K562 (cell line): ENCODE measurements around the gene PPP1R12B. TPM values are rescaled to one million over a fixed set of nuclear protein-coding genes. Genes with fewer than 3 reads are reported as not detected.

Source experiments
- ATAC-seq: fragments of 200-7000 bp; cut with Tn5 transposase; 3 replicates; pipeline ENCODE4 v1.9.1; 2020; ENCODE audit warnings: moderate library complexity
- BruUV-seq: library from RNA; stranded (reverse); fragments of 400-500 nt; replicated peaks from 2 replicates; lab custom pipeline; 2021; lab: Mats Ljungman, UMichigan
- CTCF ChIA-PET: fragments of 300-600 bp; formaldehyde crosslinking; extraction: SDS; loops from one replicate; lab custom pipeline; 2021; ENCODE audit warnings: low intra/inter-chr PET ratio; lab: Yijun Ruan, JAX
- POLR2A ChIA-PET: fragments of 300-600, 350-650 bp; sonication (Branson Sonifier 250); formaldehyde crosslinking; extraction: SDS; loops from one replicate; lab custom pipeline; 2021; ENCODE audit warnings: antibody characterized with exemption, inconsistent platforms; lab: Yijun Ruan, JAX
- DNase-seq, 4 experiments: peaks; one replicate each; pipeline versions ENCODE4 v3.0.0 to v3.0.0-alpha.2; 2011 to 2018; ENCODE audit warnings: low spot score in 3 of 4, mixed read lengths in 3 of 4; ENCODE audit errors: extremely low read depth in 1 of 4
- FAIRE-seq: peaks from 2 replicates; lab custom pipeline; 2011; peaks lifted over from hg19 to GRCh38; lab: Jason Lieb, UNC
- H2AFZ ChIP-seq: 2 replicates; pipeline ENCODE4 v1.6.0; 2011; ENCODE audit warnings: low read depth, low read length, control low read depth, inconsistent platforms
- H3K27ac ChIP-seq: fragments of 200-600 bp; 3 replicates; pipeline ENCODE4 v1.8.0; 2011; ENCODE audit warnings: low read depth, mild to moderate bottlenecking, control low read depth, inconsistent platforms, low read length, moderate library complexity, mixed read lengths; ENCODE audit errors: extremely low read depth
- H3K27me3 ChIP-seq, 2 experiments: fragments of 300-600 bp in 1 of 2; 2 replicates in 1 of 2; 3 replicates in 1 of 2; pipeline versions ENCODE4 v1.6.0 to v1.8.0; 2011; ENCODE audit warnings: inconsistent platforms in 2 of 2, low read length in 2 of 2, mild to moderate bottlenecking in 1 of 2, mixed read lengths in 1 of 2, moderate library complexity in 1 of 2; ENCODE audit not compliant: control insufficient read depth in 2 of 2, insufficient read depth in 2 of 2
- H3K36me3 ChIP-seq: fragments of 300-600 bp; 3 replicates; pipeline ENCODE4 v1.8.0; 2011; ENCODE audit warnings: mild to moderate bottlenecking, low read length, inconsistent platforms; ENCODE audit not compliant: control insufficient read depth, insufficient read depth
- H3K4me1 ChIP-seq, 2 experiments: fragments of 200-600 bp in 1 of 2; replicated peaks in 1 of 2; 2 replicates in 1 of 2; 3 replicates in 1 of 2; pipeline versions ENCODE4 v1.5.1 to v1.8.0; 2011; ENCODE audit warnings: inconsistent platforms in 2 of 2, low read length in 2 of 2, mild to moderate bottlenecking in 1 of 2, mixed read lengths in 1 of 2, moderate library complexity in 1 of 2; ENCODE audit not compliant: control insufficient read depth in 2 of 2, insufficient read depth in 2 of 2
- H3K4me2 ChIP-seq: 2 replicates; pipeline ENCODE4 v1.6.1; 2011; ENCODE audit warnings: low read length, control low read depth, inconsistent platforms, mixed read lengths; ENCODE audit not compliant: insufficient read depth
- H3K4me3 ChIP-seq: fragments of 200-600 bp; sonication (generic), shearing (Covaris generic); 2 replicates; pipeline ENCODE4 v1.5.1; 2016; ENCODE audit warnings: control low read depth, inconsistent platforms
- H3K79me2 ChIP-seq: fragments of 200-600 bp; 3 replicates; pipeline ENCODE4 v1.8.0; 2011; ENCODE audit warnings: low read length, inconsistent platforms; ENCODE audit not compliant: control insufficient read depth, insufficient read depth
- H3K9ac ChIP-seq, 2 experiments: 2 replicates each; pipeline versions ENCODE4 v1.6.0 to v1.6.1; 2011; ENCODE audit warnings: low read depth in 2 of 2, low read length in 2 of 2, control low read depth in 1 of 2, inconsistent platforms in 1 of 2, mild to moderate bottlenecking in 1 of 2, mixed read lengths in 1 of 2; ENCODE audit not compliant: insufficient read depth in 1 of 2
- H3K9me1 ChIP-seq: one replicate; pipeline ENCODE4 v1.6.0; 2011; ENCODE audit warnings: inconsistent platforms, mild to moderate bottlenecking, low read length, moderate library complexity; ENCODE audit not compliant: control insufficient read depth, insufficient read depth
- H3K9me3 ChIP-seq: replicated peaks from 2 replicates; pipeline ENCODE4 v1.5.1; 2011; ENCODE audit warnings: low read depth, low read length, inconsistent platforms; ENCODE audit not compliant: control insufficient read depth, insufficient read depth
- H4K20me1 ChIP-seq: replicated peaks from 2 replicates; pipeline ENCODE4 v1.6.1; 2011; ENCODE audit warnings: low read length, inconsistent platforms, mixed read lengths; ENCODE audit not compliant: control insufficient read depth, insufficient read depth
- CBFA2T3 ChIP-seq: fragments of 450-650 bp; IDR thresholded peaks from 2 replicates; pipeline ENCODE4 v1.6.1; 2017
- ZFP36 ChIP-seq: fragments of 150-350 bp; IDR thresholded peaks from 2 replicates; pipeline ENCODE4 v1.6.1; 2018; ENCODE audit warnings: low read length, low read depth; ENCODE audit not compliant: partially characterized antibody
- WGBS: fragments of 100-300 bp; shearing (Covaris generic); methylation state at CpG from one replicate; pipeline ENCODE4 v1.1.6; 2016; ENCODE audit warnings: low coverage, mixed read lengths; ENCODE audit not compliant: insufficient coverage; ENCODE audit errors: missing lambda C conversion rate; 5-methylcytosine and 5-hydroxymethylcytosine counted together
- in situ Hi-C: fragments of 300-500 bp; cut with MboI; formaldehyde crosslinking; loops from 4 replicates; pipeline ENCODE4 v1.15.0; 2018; ENCODE audit warnings: inconsistent platforms, mixed read lengths
- intact Hi-C: fragments of 100-400 bp; cut with micrococcal nuclease; formaldehyde crosslinking; loops from 2 replicates; pipeline ENCODE4 v1.14.2; 2022
- polyA plus RNA-seq, 8 experiments: library from polyadenylated mRNA; depleted of rRNA in 4 of 8; stranded (reverse) in 5 of 8; unstranded in 3 of 8; fragments of >200 nt; fragmentation: Nextera tagmentation in 2 of 8; fragmentation: Illumina TruSeq in 1 of 8; extraction: Ambion mirVana in 2 of 8; extraction: Trizol in 1 of 8; gene quantifications; 2 replicates each; pipeline versions ENCODE4 v1.2.1 to v1.2.3, GENCODE V29; 2011 to 2014; ENCODE audit warnings: inconsistent platforms in 1 of 8, missing spikeins in 1 of 8
- small RNA-seq: library from RNA; depleted of rRNA; stranded (forward); fragments of <200 nt; gene quantifications from one replicate; pipeline ENCODE3, GENCODE V24; 2014
- total RNA-seq, 7 experiments: library from RNA; depleted of rRNA in 6 of 7; stranded (reverse); fragments of >200 nt in 6 of 7; fragmentation: Illumina TruSeq in 2 of 7; extraction: Trizol in 2 of 7; gene quantifications; 2 replicates each; pipeline versions ENCODE4 v1.2.1 to v1.2.3, GENCODE V29; 2011 to 2021; ENCODE audit warnings: low replicate concordance in 1 of 7

The PPP1R12B gene
- total and polyA plus RNA-seq, 9 of the 15 experiments (the other 6 are each of a cell fraction or from before 2014, with no cell fraction given): 0.73 to 16.9 (median 13.6) TPM

DNA sequence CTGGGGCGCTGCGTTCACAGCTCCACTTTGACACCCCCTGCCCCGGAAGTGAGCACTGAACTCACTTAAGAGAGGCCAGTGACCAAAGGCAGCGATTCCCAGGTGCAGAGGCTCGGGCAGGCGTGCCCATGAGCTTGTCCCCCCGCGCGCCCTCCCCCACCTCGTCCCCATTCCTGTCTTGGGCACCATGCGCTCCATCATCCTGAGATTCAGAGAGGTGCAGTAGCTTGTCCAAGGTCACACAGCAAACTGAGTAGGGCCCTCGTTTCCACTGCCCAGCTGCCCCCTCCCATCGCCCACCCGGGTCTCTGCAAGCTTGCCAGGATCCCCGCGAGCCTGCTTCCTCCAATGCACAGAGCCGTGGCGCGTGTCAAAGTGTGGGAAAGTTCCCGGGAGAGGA is 293.7 kb downstream of the PPP1R12B start:
- Histone ChIP-seq H3K9me1 (no peaks in the 10 kb centered on the region), H3K9me3 (no peaks in the 10 kb centered on the region), H2AFZ (no peak overlapping the region), H3K9ac (no peak overlapping the region), H4K20me1 (peaks cover 17% of the 10 kb centered on the region; the same call in 1 of the 2 replicates), H3K4me1 (peaks cover 0 to 27% of the 10 kb centered on the region in 2 experiments; a peak in 2 of 5 replicates), H3K4me2 (no peak overlapping the region), H3K79me2 (no peaks in the 10 kb centered on the region), H3K27ac (no peak overlapping the region), H3K4me3 (no peak overlapping the region), H3K36me3 (no peaks in the 10 kb centered on the region), H3K27me3 (peaks cover 45 to 81% of the 10 kb centered on the region in 2 experiments)
- BruUV-seq: no TSS peak
- FAIRE-seq (no peak), ATAC-seq (no peak), DNase-seq (no peak)
- intact Hi-C loops: no loop called here
- CTCF ChIA-PET: no interaction called here
- in situ Hi-C loops: no loop called here
- TF ChIP-seq CBFA2T3 (no peak), ZFP36 (peak; percentile 37)
- WGBS: 8% methylated on average over 16 of the region's 20 CpGs
- POLR2A ChIA-PET: interaction anchor here (1.0 kb wide), 1 partner anchor 12 kb away, joined by 3 read pairs; no protein-coding TSS in a partner anchor

Small RNA genes within 50 kb of the gene (small RNA-seq; reads per million reads assigned to genes)
- gene AC099336.2: not detected
- gene RF00156: not detected
- not detected for gene RNU6-89P

Other genes starting within 250 kb of the PPP1R12B start
- gene GPR37L1, start 225.8 kb upstream of the PPP1R12B start, total RNA-seq (2014; rRNA removed): not detected in 2 replicates
- not detected in 2 replicates for gene GPR37L1, start 225.8 kb upstream of the PPP1R12B start, total RNA-seq (2014; rRNA removed; fragmentation: Illumina TruSeq; extraction: Trizol)
- not detected in 2 replicates for gene GPR37L1, start 225.8 kb upstream of the PPP1R12B start, total RNA-seq (2015; rRNA removed; fragmentation: Illumina TruSeq; extraction: Trizol)
- not detected in 2 replicates for gene GPR37L1, start 225.8 kb upstream of the PPP1R12B start, total RNA-seq (2021)
- gene GPR37L1, start 225.8 kb upstream of the PPP1R12B start, polyA plus RNA-seq (2011; rRNA removed): 0.01 TPM in 1 of 2 replicates, not detected in the other
- gene GPR37L1, start 225.8 kb upstream of the PPP1R12B start, polyA plus RNA-seq (2014; fragmentation: Illumina TruSeq; extraction: Trizol): not detected in 2 replicates
- not detected for gene GPR37L1, start 225.8 kb upstream of the PPP1R12B start, polyA plus RNA-seq (2014; fragmentation: Nextera tagmentation; extraction: Ambion mirVana)
- gene GPR37L1, start 225.8 kb upstream of the PPP1R12B start, polyA plus RNA-seq (2014; rRNA removed): not detected in 2 replicates
- 13.1 and 21.8 TPM in 2 replicates for gene ARL8A, start 204.0 kb upstream of the PPP1R12B start, total RNA-seq (2014; rRNA removed)
- 7.9 and 9.2 TPM in 2 replicates for gene ARL8A, start 204.0 kb upstream of the PPP1R12B start, total RNA-seq (2014; rRNA removed; fragmentation: Illumina TruSeq; extraction: Trizol)
- 11.1 and 11.8 TPM in 2 replicates for gene ARL8A, start 204.0 kb upstream of the PPP1R12B start, total RNA-seq (2015; rRNA removed; fragmentation: Illumina TruSeq; extraction: Trizol)
- gene ARL8A, start 204.0 kb upstream of the PPP1R12B start, total RNA-seq (2021): 19.1 and 22.7 TPM in 2 replicates
- 27.3 and 58.1 TPM in 2 replicates for gene ARL8A, start 204.0 kb upstream of the PPP1R12B start, polyA plus RNA-seq (2011; rRNA removed)
- 11.4 and 15.9 TPM in 2 replicates for gene ARL8A, start 204.0 kb upstream of the PPP1R12B start, polyA plus RNA-seq (2014; fragmentation: Illumina TruSeq; extraction: Trizol)
- under 1 TPM; 0.17 to 0.32 TPM for gene ARL8A, start 204.0 kb upstream of the PPP1R12B start, polyA plus RNA-seq (2014; fragmentation: Nextera tagmentation; extraction: Ambion mirVana)
- 15.3 and 15.6 TPM in 2 replicates for gene ARL8A, start 204.0 kb upstream of the PPP1R12B start, polyA plus RNA-seq (2014; rRNA removed)
- 121 and 126 TPM in 2 replicates for gene PTPN7, start 188.1 kb upstream of the PPP1R12B start, total RNA-seq (2014; rRNA removed)
- 61.7 and 65.6 TPM in 2 replicates for gene PTPN7, start 188.1 kb upstream of the PPP1R12B start, total RNA-seq (2014; rRNA removed; fragmentation: Illumina TruSeq; extraction: Trizol)
- gene PTPN7, start 188.1 kb upstream of the PPP1R12B start, total RNA-seq (2015; rRNA removed; fragmentation: Illumina TruSeq; extraction: Trizol): 116 and 120 TPM in 2 replicates
- gene PTPN7, start 188.1 kb upstream of the PPP1R12B start, total RNA-seq (2021): 112 and 139 TPM in 2 replicates
- 80.7 and 176 TPM in 2 replicates for gene PTPN7, start 188.1 kb upstream of the PPP1R12B start, polyA plus RNA-seq (2011; rRNA removed)
- 144 and 189 TPM in 2 replicates for gene PTPN7, start 188.1 kb upstream of the PPP1R12B start, polyA plus RNA-seq (2014; fragmentation: Illumina TruSeq; extraction: Trizol)
- 10 to 100 TPM; 18.7 to 19.8 TPM for gene PTPN7, start 188.1 kb upstream of the PPP1R12B start, polyA plus RNA-seq (2014; fragmentation: Nextera tagmentation; extraction: Ambion mirVana)
- 123 and 128 TPM in 2 replicates for gene PTPN7, start 188.1 kb upstream of the PPP1R12B start, polyA plus RNA-seq (2014; rRNA removed)
- 0.12 and 0.45 TPM in 2 replicates for gene LGR6, start 154.9 kb upstream of the PPP1R12B start, total RNA-seq (2014; rRNA removed)
- gene LGR6, start 154.9 kb upstream of the PPP1R12B start, total RNA-seq (2014; rRNA removed; fragmentation: Illumina TruSeq; extraction: Trizol): 0.11 and 0.13 TPM in 2 replicates
- gene LGR6, start 154.9 kb upstream of the PPP1R12B start, total RNA-seq (2015; rRNA removed; fragmentation: Illumina TruSeq; extraction: Trizol): 0.26 and 0.29 TPM in 2 replicates
- 0.20 and 0.31 TPM in 2 replicates for gene LGR6, start 154.9 kb upstream of the PPP1R12B start, total RNA-seq (2021)
- 0.14 and 0.47 TPM in 2 replicates for gene LGR6, start 154.9 kb upstream of the PPP1R12B start, polyA plus RNA-seq (2011; rRNA removed)
- gene LGR6, start 154.9 kb upstream of the PPP1R12B start, polyA plus RNA-seq (2014; fragmentation: Illumina TruSeq; extraction: Trizol): 0.21 and 0.54 TPM in 2 replicates
- under 1 TPM in 1 of 2 experiments, not detected in 1; 0.01 TPM for gene LGR6, start 154.9 kb upstream of the PPP1R12B start, polyA plus RNA-seq (2014; fragmentation: Nextera tagmentation; extraction: Ambion mirVana)
- gene LGR6, start 154.9 kb upstream of the PPP1R12B start, polyA plus RNA-seq (2014; rRNA removed): 0.12 and 0.42 TPM in 2 replicates
- 98.8 and 112 TPM in 2 replicates for gene UBE2T, start 6.8 kb upstream of the PPP1R12B start, total RNA-seq (2014; rRNA removed)
- 168 and 186 TPM in 2 replicates for gene UBE2T, start 6.8 kb upstream of the PPP1R12B start, total RNA-seq (2014; rRNA removed; fragmentation: Illumina TruSeq; extraction: Trizol)
- 118 and 125 TPM in 2 replicates for gene UBE2T, start 6.8 kb upstream of the PPP1R12B start, total RNA-seq (2015; rRNA removed; fragmentation: Illumina TruSeq; extraction: Trizol)
- 91.4 and 94.6 TPM in 2 replicates for gene UBE2T, start 6.8 kb upstream of the PPP1R12B start, total RNA-seq (2021)
- gene UBE2T, start 6.8 kb upstream of the PPP1R12B start, polyA plus RNA-seq (2011; rRNA removed): 320 and 356 TPM in 2 replicates
- 197 and 225 TPM in 2 replicates for gene UBE2T, start 6.8 kb upstream of the PPP1R12B start, polyA plus RNA-seq (2014; fragmentation: Illumina TruSeq; extraction: Trizol)
- 100 to 1,000 TPM; 388 to 438 TPM for gene UBE2T, start 6.8 kb upstream of the PPP1R12B start, polyA plus RNA-seq (2014; fragmentation: Nextera tagmentation; extraction: Ambion mirVana)
- gene UBE2T, start 6.8 kb upstream of the PPP1R12B start, polyA plus RNA-seq (2014; rRNA removed): 168 and 181 TPM in 2 replicates